ENCODE data around the gene SSR2.
"Not testable (repeated sequence)": the region's sequence is repeated elsewhere in the genome, so short reads cannot be mapped to it uniquely, and the experiment has no call there.

Gene SSR2

DNA sequence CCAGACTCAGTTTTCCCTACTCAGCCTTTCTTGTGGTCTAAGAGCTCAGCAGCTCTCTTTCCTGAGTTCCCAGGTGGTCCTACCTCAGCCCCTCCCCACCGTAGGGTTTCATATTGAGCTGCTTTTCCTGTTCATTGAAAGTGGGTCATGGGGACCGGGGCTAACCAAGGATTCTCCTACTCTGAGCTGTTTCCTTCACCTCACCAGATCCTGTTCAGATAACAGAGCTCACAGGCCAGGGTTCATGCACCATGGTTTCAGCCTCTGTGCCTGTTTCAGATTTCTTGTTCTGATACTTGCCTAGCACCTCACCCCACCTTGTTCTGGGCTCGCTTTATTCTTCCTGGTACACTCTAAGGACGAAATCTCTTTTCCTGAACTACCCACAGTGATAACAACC is 24.3 kb upstream of the SSR2 start:
- no peak for DNase-seq

DNA sequence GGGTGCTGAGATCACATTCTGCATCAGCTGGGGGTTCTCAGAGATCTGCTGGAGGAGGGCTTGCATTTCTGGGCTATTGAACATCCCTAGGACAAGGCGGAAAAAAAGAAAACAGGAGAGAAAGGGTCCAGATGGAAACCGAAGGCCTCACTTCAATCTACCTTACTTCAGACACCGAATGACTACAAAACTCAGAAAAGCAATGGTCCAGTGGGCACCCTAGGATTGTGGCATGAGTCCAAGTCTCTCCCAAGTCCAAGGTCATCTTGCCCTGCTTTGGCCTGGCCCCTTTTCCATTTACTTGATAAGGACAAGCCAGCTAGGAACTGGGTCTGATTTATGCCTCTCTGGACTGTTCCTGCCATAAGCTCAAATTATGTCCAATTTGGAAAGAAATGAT is 22.1 kb upstream of the SSR2 start:
- no peak for DNase-seq

DNA sequence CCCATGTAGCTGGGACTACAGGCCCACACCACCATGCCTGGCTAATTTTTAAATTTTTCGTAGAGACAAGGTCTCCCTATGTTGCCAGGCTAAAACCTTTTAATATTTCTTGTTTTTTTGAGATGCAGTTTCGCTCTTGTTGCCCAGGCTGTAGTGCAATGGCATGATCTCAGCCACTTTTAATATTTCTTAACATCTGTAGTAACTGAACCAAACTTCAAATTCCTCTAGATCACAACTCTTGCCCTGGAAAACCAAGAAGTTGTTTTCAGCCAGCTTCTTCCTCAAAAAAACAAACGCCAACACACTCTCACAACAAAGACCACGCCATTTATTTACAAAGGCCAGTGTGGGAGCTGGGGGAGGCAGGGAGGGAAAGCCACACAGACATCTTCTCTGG is 14.2 kb upstream of the SSR2 start:
- not testable (repeated sequence) for DNase-seq

GRCh38 chr1:156033011-156033410 is 12.3 kb upstream of the SSR2 start:
- no peak for DNase-seq

GRCh38 chr1:156026588-156026987 is 5.8 kb upstream of the SSR2 start:
- no peak for DNase-seq

- peak; percentile 78 for DNase-seq
Observed at GRCh38 chr1:156025876-156026275, 5.1 kb upstream of the SSR2 start.

- no peak for DNase-seq
Observed at GRCh38 chr1:156024801-156025200, 4.0 kb upstream of the SSR2 start.

- no peak for DNase-seq
Observed at GRCh38 chr1:156021954-156022353, 1.2 kb upstream of the SSR2 start.

DNA sequence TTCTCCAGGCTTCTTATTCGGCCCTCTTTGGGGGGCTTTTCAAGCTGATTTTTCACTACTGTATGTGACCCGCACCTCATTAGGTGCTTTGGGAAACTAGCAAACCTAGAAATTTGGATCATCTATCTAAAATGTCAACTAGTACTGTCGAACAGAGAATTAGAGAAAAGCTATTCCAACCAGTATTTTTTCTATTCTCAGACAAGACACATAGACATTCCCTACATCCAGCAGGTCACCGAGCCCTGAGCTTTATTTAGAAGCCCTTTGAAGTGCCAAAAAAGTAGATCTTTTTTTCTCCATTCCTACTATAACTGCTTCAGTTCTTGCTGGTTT is 310 bp upstream of the SSR2 start:
- no peak for DNase-seq

GRCh38 chr1:156019946-156020292 is 832 bp downstream of the SSR2 start:
- DNase-seq = no peak

DNA sequence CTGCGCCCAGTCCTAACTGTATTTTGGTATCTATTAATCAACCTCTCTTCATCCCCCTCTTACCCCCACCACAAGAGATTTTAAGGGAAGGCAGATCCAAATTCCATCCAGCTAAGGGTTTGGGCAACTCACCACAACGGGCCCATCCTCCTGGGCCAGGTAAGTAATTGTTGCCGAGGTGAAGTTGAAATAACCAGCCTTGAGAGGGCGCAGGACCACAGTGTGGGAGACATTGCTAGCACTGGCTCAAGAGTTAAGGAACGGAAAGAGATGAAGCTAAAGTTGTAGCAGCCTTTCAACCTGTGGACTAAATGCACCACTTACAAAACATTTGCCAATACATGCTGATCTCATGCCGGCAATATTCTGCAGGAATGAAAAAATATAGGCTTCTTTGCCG is 5.9 kb downstream of the SSR2 start:
- no peak for DNase-seq

DNA sequence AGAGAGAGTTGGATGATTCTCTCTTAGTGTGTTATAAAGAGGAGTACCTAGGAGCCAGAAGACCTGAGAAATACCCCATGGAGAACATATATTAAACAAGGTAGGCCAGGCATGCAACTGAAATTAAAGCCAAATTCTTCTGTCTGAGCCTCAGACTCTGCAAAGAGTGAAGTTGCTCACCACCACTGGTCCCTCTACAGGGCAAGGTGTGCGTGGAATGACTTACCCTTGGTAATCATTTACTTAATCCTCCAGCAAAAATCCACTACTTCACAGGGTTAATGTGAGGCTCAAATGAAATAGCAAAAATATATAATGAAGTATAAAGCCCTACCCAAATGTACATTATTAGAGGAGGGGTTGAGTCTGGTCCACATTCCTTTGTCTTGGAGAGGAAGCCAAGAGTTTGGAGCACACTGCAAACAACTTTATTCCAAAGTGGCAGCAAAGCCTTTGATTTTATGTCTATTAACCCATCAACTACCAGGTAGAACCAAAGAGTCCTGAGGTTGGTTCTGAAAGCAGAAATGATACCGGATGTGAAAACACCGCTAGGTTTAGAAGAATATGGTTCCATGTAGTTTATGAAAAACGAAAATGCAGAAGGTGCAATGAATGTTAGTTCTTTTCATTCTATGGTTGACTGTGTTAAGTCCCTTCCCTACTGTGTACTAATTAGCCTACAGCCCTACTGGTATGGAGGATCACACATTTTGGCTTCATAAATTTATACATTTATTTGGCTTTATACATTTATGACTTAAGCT is 8.5 kb downstream of the SSR2 start:
- no peak for DNase-seq

DNA sequence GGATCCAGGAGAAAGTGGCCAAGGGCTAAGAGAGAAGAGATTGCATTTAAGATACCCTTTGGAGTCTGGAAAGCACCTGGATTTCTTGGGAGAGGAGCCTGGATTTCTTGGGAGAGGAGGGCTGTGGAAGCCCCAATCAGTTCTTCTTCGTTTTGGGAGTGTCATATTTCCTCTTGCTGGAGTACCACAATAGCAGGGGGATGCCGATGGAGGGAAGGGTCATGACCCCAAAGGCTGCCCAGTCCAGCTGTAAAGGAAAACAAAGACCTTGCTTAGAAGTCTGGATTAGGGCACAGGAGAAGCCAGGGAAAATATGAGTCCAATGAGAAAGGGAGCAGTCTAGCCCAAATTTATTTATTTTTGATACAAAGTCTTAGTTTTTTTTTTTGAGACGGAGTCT is 11.3 kb downstream of the SSR2 start:
- no peak for DNase-seq

GRCh38 chr1:156006666-156007376 is 13.9 kb downstream of the SSR2 start:
- DNase-seq = no peak

DNA sequence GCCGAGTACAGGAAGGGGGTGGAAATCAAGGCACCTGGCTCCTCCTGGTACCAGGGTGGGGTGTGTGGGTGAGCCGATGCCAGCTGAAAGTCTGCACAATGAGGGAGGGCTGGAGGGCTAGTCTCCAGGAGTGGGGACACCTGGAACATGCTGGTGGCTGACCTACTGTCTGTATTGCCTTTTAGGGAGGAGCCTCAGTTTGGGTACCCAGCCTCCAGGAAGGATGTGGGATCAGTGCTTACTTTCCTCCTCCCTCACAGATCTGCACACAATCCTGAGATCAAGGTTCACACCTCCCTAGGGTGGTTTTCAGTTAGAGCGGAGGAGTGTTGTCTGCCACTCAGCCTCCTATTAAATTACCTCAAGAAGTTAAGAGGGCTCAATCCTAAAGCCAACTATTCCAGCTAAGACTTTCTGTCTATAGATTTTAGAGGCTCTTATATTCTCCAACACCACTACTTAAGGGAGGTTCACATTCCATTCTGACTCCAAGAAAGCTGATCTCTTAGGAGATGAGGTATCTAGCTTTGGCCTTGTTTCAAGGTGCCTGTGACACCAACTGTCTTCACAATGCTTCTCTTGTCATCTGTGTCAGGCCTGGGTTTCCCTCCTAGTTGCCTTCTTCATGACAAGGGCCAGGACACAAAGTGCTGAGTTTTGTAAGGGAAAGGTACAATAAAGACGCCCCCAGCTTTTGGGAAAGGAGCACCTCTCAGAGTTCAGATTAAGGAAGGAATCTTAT is 15.7 kb downstream of the SSR2 start:
- DNase-seq = no peak

DNA sequence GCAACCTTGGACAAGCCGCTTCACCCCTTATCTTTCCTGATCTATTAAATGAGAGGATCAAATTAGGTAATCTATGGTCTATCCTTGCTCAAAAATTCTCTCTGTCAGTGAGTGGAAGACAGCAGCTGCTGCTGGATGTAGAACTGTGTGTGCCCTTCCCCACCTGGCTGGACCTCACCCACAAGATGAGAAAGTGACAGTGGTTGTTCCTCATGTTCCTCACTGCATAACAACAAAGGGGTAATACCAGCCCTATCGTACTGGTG is 16.9 kb downstream of the SSR2 start:
- DNase-seq = no peak

DNA sequence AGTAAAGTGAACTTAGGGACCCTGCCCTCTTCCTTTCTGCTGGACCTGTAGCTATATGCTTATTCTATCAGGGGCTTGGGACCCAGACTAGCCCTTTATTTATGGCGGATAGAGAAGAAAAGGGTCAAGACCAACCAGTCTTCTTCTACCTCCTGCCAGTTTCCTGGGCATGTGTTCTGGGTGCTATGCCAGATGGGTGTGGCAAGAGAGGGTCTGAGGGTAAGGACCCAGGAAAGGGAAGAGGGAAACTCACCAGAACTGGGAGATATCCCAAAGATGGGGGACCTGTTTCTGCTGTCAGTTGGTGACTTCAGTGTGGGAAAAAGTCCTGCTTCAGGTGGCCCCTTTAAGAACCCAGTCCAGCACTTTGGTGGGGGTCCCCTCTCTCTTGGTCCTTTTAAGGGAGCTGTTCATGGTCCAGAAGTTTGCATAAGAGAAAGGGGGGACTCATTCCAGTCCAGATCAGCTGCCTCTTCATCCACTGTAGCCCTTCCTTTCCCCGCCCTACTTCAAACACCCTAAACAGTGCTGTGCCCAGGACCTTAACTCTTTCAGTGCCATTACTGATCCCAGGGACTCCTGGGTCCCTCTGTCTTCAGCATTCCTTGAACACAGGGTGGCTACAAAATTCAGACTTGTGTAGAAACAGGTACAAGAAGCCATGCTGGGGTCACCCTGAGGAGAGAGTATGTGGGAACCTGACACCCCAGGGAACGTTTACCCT is 18.4 kb downstream of the SSR2 start:
- DNase-seq = no peak

DNA sequence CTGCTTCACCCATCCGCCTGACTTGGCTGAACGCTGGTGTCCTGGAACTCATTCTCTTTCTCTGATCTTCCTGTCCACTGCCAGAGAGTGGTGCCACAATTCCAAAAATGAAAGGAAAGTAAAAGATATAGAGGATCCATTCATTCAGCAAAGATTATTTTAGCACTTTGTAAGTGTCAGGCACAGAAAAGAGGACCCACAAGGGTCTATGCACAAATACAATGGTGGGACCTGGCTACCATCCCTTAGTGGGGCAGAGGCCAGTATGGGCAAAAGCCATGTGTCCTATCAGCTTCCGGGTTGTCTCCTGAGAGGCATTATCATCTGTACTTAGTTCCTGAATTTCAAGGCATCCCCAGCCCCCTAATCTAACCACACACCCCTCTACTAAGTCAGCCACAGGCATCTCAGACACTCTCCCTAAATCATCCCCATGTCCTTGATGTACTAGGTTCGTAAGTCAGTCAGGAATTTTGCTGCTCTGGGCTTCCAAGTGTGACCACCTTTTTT is 19.0 kb downstream of the SSR2 start:
- peak; percentile 70 for DNase-seq

DNA sequence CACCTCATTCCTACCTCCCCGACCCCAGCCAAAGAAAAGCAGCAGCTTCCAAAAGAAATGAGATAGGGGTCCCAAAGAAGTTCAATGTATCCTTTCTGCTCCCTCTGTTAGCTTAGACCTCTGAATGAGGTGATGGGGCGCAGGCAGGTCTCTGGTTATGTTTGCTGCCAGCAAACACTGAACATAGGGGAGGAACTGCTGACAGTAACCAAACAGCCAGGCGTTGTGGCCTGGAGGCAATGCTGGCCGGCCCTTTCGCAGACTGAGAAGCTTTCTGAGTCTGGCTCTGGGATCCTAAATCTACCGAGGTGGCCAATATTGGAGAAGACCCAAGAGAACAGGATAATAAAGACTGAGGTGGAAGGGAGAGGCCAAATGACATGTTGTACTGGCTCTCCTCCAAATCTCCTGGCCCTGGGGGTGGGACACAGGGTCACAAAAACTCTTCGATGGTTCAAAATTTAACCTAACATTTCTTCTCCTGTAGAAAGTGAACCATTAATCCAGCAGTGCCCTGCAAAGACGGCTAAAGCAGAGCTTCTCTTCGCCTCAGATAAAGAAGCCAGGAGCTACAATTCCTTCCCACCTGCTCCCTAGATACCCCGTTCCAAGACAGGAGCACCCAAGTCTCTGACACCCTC is 19.6 kb downstream of the SSR2 start:
- DNase-seq = no peak

DNA sequence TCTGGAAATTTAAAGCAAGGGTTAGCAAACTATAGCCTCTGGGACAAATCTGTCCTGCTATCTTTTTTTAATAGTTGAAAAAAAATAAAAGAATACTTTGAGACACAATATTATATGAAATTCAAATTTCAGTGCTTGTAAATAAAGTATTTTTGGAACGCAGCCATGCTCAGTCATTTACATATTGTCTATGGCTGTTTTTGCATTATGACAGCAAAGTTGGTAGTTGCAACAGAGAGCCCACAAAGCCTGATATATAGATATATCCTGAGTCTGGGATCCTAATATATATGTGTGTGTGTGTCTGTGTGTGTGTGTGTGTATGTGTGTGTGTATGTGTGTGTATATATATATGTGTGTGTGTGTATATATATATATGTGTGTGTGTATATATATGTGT is 20.8 kb downstream of the SSR2 start:
- DNase-seq = peak; percentile 50

DNA sequence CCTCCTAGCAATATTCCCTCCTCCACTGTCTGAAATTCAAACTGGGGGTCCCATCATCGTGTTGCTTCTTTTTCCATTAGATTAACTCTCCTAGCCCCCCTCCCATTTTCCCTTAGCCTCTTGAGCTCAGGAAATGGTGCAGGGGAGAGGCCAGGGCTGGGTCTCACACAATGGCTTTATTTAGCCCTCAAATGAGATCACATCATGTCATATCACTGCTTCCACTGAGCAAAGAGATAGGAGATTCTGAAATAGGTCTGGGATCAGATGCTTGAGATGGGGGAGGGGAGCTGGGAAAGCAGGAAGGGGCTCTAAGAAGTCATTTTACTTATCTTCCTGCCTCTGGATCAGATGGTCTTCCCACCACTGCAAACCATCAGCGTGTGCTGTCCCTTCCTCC is 24.6 kb downstream of the SSR2 start:
- DNase-seq = no peak

DNA sequence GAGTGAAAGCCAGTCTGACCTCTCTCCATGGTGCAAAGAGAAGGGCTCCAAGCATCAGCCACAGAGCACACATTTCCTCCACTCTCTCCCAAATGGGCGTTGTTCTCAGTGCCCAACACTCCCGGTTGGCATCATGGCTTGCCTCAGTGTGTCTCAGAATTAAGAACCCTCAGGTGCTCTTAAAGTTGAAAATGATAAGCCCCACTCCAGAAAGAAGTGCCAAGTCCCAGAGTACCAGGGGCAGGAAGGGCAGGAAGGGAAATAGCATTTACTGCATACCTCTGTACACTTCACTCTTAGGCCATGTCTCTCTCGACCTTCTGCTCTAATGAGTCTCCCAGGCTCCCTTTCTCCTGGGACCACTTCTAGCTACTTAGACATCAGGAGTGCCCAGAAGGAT is 27.2 kb downstream of the SSR2 start:
- DNase-seq = no peak
